Measurements from ENCODE around the gene PGAM2.

Gene PGAM2

GRCh38 chr7:44066111-44066460 lies 719 bp upstream of the PGAM2 start:
- DNase-seq (ENCODE audit: low read depth), result no peak

- no peak for DNase-seq (ENCODE audit: low read depth)
Measured at GRCh38 chr7:44064791-44065430, 456 bp downstream of the PGAM2 start.

GRCh38 chr7:44063894-44064651 lies 1.3 kb downstream of the PGAM2 start:
- no peak for DNase-seq (ENCODE audit: low read depth)

GRCh38 chr7:44063547-44063893 lies 1.8 kb downstream of the PGAM2 start:
- no peak for DNase-seq (ENCODE audit: low read depth)

- DNase-seq (ENCODE audit: low read depth), result no peak
Measured at GRCh38 chr7:44062903-44063295, 2.5 kb downstream of the PGAM2 start.

- DNase-seq (ENCODE audit: low read depth), result no peak
Measured at GRCh38 chr7:44062180-44062902, 3.0 kb downstream of the PGAM2 start.

- DNase-seq (ENCODE audit: low read depth), result no peak
Measured at GRCh38 chr7:44061645-44062179, 3.7 kb downstream of the PGAM2 start.

GRCh38 chr7:44060948-44061644 lies 4.3 kb downstream of the PGAM2 start:
- no peak for DNase-seq (ENCODE audit: low read depth)

GRCh38 chr7:44060091-44060947 lies 5.0 kb downstream of the PGAM2 start:
- no peak for DNase-seq (ENCODE audit: low read depth)

- no peak for DNase-seq (ENCODE audit: low read depth)
Measured at GRCh38 chr7:44059219-44060090, 5.9 kb downstream of the PGAM2 start.

- DNase-seq (ENCODE audit: low read depth), result no peak
Measured at GRCh38 chr7:44058759-44059218, 6.6 kb downstream of the PGAM2 start.

GRCh38 chr7:44057849-44058758 lies 7.3 kb downstream of the PGAM2 start:
- DNase-seq (ENCODE audit: low read depth), result no peak

GRCh38 chr7:44057181-44057848 lies 8.1 kb downstream of the PGAM2 start:
- no peak for DNase-seq (ENCODE audit: low read depth)

GRCh38 chr7:44056681-44057080 lies 8.7 kb downstream of the PGAM2 start:
- DNase-seq (ENCODE audit: low read depth), result no peak

GRCh38 chr7:44052771-44053365 lies 12.5 kb downstream of the PGAM2 start:
- DNase-seq (ENCODE audit: low read depth), result no peak

- DNase-seq (ENCODE audit: low read depth), result no peak
Measured at GRCh38 chr7:44051611-44052220, 13.7 kb downstream of the PGAM2 start.

- no peak for DNase-seq (ENCODE audit: low read depth)
Measured at GRCh38 chr7:44050915-44051560, 14.3 kb downstream of the PGAM2 start.

Measured in non-pigmented ciliary epithelial cell (primary cell).